GM19238 (cell line): ENCODE measurements around the gene SPDYC.
A peak's percentile ranks its signal among the peaks of the same experiment; 100 is the strongest.
"Not testable (repeated sequence)": the region's sequence is repeated elsewhere in the genome, so short reads cannot be mapped to it uniquely, and the experiment has no call there.

Experiments used
- DNase-seq: peaks from one replicate; pipeline ENCODE4 v3.0.0; 2011; ENCODE audit warnings: low spot score; ENCODE audit not compliant: insufficient read length

Gene SPDYC

GRCh38 chr11:65134240-65134951 lies 35.6 kb upstream of the SPDYC start, which contains the start of gene SYVN1:
Gene SYVN1, minus strand, starts transcription at chr11:65134519. Its CDS starts 918 bp downstream, at chr11:65133601.
- peak; percentile 89 for DNase-seq

GRCh38 chr11:65134952-65135632 lies 34.9 kb upstream of the SPDYC start:
- DNase-seq: peak; percentile 86

- DNase-seq: no peak
These were observed 34.3 kb upstream of the SPDYC start for GRCh38 chr11:65135633-65136145.

GRCh38 chr11:65136515-65137096 lies 33.4 kb upstream of the SPDYC start:
- DNase-seq: no peak

GRCh38 chr11:65141896-65142494 lies 28.0 kb upstream of the SPDYC start:
- no peak for DNase-seq

- DNase-seq: no peak
These were observed 22.5 kb upstream of the SPDYC start for GRCh38 chr11:65147352-65148075.

GRCh38 chr11:65148657-65149056 lies 21.4 kb upstream of the SPDYC start:
- no peak for DNase-seq

GRCh38 chr11:65150131-65150508 lies 19.9 kb upstream of the SPDYC start:
- DNase-seq: not testable (repeated sequence)

GRCh38 chr11:65150509-65151299 lies 19.3 kb upstream of the SPDYC start:
- DNase-seq: no peak

- DNase-seq: no peak
These were observed 18.6 kb upstream of the SPDYC start for GRCh38 chr11:65151331-65151899.

GRCh38 chr11:65152122-65152521 lies 17.9 kb upstream of the SPDYC start:
- no peak for DNase-seq

GRCh38 chr11:65156256-65156655 lies 13.8 kb upstream of the SPDYC start:
- DNase-seq: no peak

- DNase-seq: no peak
These were observed 13.1 kb upstream of the SPDYC start for GRCh38 chr11:65156926-65157325.

GRCh38 chr11:65157336-65157735 lies 12.7 kb upstream of the SPDYC start:
- no peak for DNase-seq

GRCh38 chr11:65159012-65159411 lies 11.0 kb upstream of the SPDYC start:
- DNase-seq: no peak

GRCh38 chr11:65160643-65161042 lies 9.4 kb upstream of the SPDYC start:
- DNase-seq: no peak

- DNase-seq: no peak
These were observed 6.3 kb upstream of the SPDYC start for GRCh38 chr11:65163684-65164083.

GRCh38 chr11:65165410-65166317 lies 4.4 kb upstream of the SPDYC start:
- DNase-seq: no peak

- DNase-seq: no peak
These were observed 3.1 kb upstream of the SPDYC start for GRCh38 chr11:65166893-65167292.
